IPS-18a (cell line): ENCODE results near the gene GNAI3.

ENCODE experiments used
- H3K27ac ChIP-seq: one replicate; pipeline ENCODE4 v1.5.1; 2013; ENCODE audit warnings: low read length
- H3K27me3 ChIP-seq: one replicate; pipeline ENCODE4 v1.6.1; 2013; ENCODE audit warnings: mild to moderate bottlenecking, low read length; ENCODE audit not compliant: control insufficient read depth, insufficient read depth
- H3K36me3 ChIP-seq: one replicate; pipeline ENCODE4 v1.6.1; 2013; ENCODE audit warnings: low read depth, low read length; ENCODE audit not compliant: control insufficient read depth
- H3K4me1 ChIP-seq: one replicate; pipeline ENCODE4 v1.6.1; 2013; ENCODE audit warnings: low read depth, low read length; ENCODE audit not compliant: control insufficient read depth
- H3K4me3 ChIP-seq: one replicate; pipeline ENCODE4 v1.5.1; 2013; ENCODE audit warnings: low read length
- H3K9ac ChIP-seq: one replicate; pipeline ENCODE4 v1.6.1; 2013; ENCODE audit warnings: mild to moderate bottlenecking, low read length, moderate library complexity
- H3K9me3 ChIP-seq: one replicate; pipeline ENCODE4 v1.6.1; 2013; ENCODE audit warnings: low read depth, low read length; ENCODE audit not compliant: control insufficient read depth

GNAI3 gene

GRCh38 chr1:109639063-109639840 lies 90.8 kb downstream of the GNAI3 start:
- Histone ChIP-seq H3K27me3 (no peaks in the 10 kb centered on the region), H3K36me3 (no peaks in the 10 kb centered on the region), H3K27ac (no peak overlapping the region), H3K9ac (no peak overlapping the region), H3K9me3 (no peaks in the 10 kb centered on the region), H3K4me3 (no peak overlapping the region), H3K4me1 (peaks cover 15% of the 10 kb centered on the region)

GRCh38 chr1:109639841-109640184 lies 91.4 kb downstream of the GNAI3 start:
- Histone ChIP-seq H3K9ac (no peak overlapping the region), H3K27ac (no peak overlapping the region), H3K9me3 (no peaks in the 10 kb centered on the region), H3K4me3 (no peak overlapping the region), H3K36me3 (no peaks in the 10 kb centered on the region), H3K27me3 (no peaks in the 10 kb centered on the region), H3K4me1 (peaks cover 15% of the 10 kb centered on the region)

- Histone ChIP-seq H3K4me3 (no peak overlapping the region), H3K9ac (no peak overlapping the region), H3K9me3 (no peaks in the 10 kb centered on the region), H3K4me1 (peaks cover 14% of the 10 kb centered on the region), H3K27me3 (no peaks in the 10 kb centered on the region), H3K27ac (no peak overlapping the region), H3K36me3 (no peaks in the 10 kb centered on the region)
Measured at GRCh38 chr1:109640285-109640865, 92.0 kb downstream of the GNAI3 start.

- Histone ChIP-seq H3K9ac (no peak overlapping the region), H3K27me3 (no peaks in the 10 kb centered on the region), H3K27ac (no peak overlapping the region), H3K36me3 (no peaks in the 10 kb centered on the region), H3K4me1 (peaks cover 6% of the 10 kb centered on the region), H3K9me3 (no peaks in the 10 kb centered on the region), H3K4me3 (no peak overlapping the region)
Measured at GRCh38 chr1:109641078-109641740, 92.8 kb downstream of the GNAI3 start.

GRCh38 chr1:109641861-109642260 lies 93.4 kb downstream of the GNAI3 start:
- H3K4me3 ChIP-seq = no peak overlapping the region
- H3K27me3 ChIP-seq = no peaks in the 10 kb centered on the region
- no peaks in the 10 kb centered on the region for H3K4me1 ChIP-seq
- H3K36me3 ChIP-seq = no peaks in the 10 kb centered on the region
- no peaks in the 10 kb centered on the region for H3K9me3 ChIP-seq
- no peak overlapping the region for H3K9ac ChIP-seq
- no peak overlapping the region for H3K27ac ChIP-seq

- Histone ChIP-seq H3K36me3 (no peaks in the 10 kb centered on the region), H3K27ac (no peak overlapping the region), H3K9me3 (no peaks in the 10 kb centered on the region), H3K4me1 (no peaks in the 10 kb centered on the region), H3K4me3 (no peak overlapping the region), H3K9ac (no peak overlapping the region), H3K27me3 (no peaks in the 10 kb centered on the region)
Measured at GRCh38 chr1:109642626-109643025, 94.2 kb downstream of the GNAI3 start.

- no peak overlapping the region for H3K27ac ChIP-seq
- H3K9me3 ChIP-seq = no peaks in the 10 kb centered on the region
- no peak overlapping the region for H3K9ac ChIP-seq
Measured at GRCh38 chr1:109643385-109644230, 95.2 kb downstream of the GNAI3 start.

GRCh38 chr1:109644670-109645069 lies 96.3 kb downstream of the GNAI3 start:
- H3K36me3 ChIP-seq = no peaks in the 10 kb centered on the region
- no peak overlapping the region for H3K9ac ChIP-seq
- no peaks in the 10 kb centered on the region for H3K4me1 ChIP-seq
- no peaks in the 10 kb centered on the region for H3K9me3 ChIP-seq
- H3K27me3 ChIP-seq = no peaks in the 10 kb centered on the region
- H3K4me3 ChIP-seq = no peak overlapping the region
- no peak overlapping the region for H3K27ac ChIP-seq

More at GRCh38 chr1:109643385-109644230, 95.2 kb downstream of the GNAI3 start:
- Histone ChIP-seq H3K36me3 (no peaks in the 10 kb centered on the region), H3K4me1 (no peaks in the 10 kb centered on the region), H3K27me3 (no peaks in the 10 kb centered on the region), H3K4me3 (no peak overlapping the region)

GRCh38 chr1:109649491-109649914 lies 101.1 kb downstream of the GNAI3 start:
- Histone ChIP-seq H3K9me3 (no peaks in the 10 kb centered on the region), H3K4me1 (no peaks in the 10 kb centered on the region), H3K36me3 (no peaks in the 10 kb centered on the region), H3K9ac (no peak overlapping the region), H3K4me3 (no peak overlapping the region), H3K27me3 (peaks cover 15% of the 10 kb centered on the region), H3K27ac (no peak overlapping the region)

GRCh38 chr1:109650609-109651008 lies 102.2 kb downstream of the GNAI3 start:
- Histone ChIP-seq H3K9ac (no peak overlapping the region), H3K36me3 (no peaks in the 10 kb centered on the region), H3K4me1 (no peaks in the 10 kb centered on the region), H3K27me3 (peaks cover 26% of the 10 kb centered on the region), H3K9me3 (no peaks in the 10 kb centered on the region), H3K4me3 (no peak overlapping the region), H3K27ac (no peak overlapping the region)

GRCh38 chr1:109652402-109652801 lies 104.0 kb downstream of the GNAI3 start:
- Histone ChIP-seq H3K27ac (no peak overlapping the region), H3K9me3 (no peaks in the 10 kb centered on the region), H3K4me3 (no peak overlapping the region), H3K27me3 (peaks cover 26% of the 10 kb centered on the region), H3K36me3 (no peaks in the 10 kb centered on the region), H3K9ac (no peak overlapping the region), H3K4me1 (no peaks in the 10 kb centered on the region)
